Lower lobe of right lung (tissue), 2 donors: ENCODE measurements around the gene WFDC9. TPM values are rescaled to one million over a fixed set of nuclear protein-coding genes. Genes with fewer than 3 reads are reported as not detected.

Source experiments
- ATAC-seq, 2 donors: fragments of 200-7000 bp; cut with Tn5 transposase; one replicate each; pipeline ENCODE4 v1.9.1; 2020 to 2022; ENCODE audit warnings: mild to moderate bottlenecking in 2 of 2, moderate library complexity in 2 of 2
- DNase-seq: peaks from one replicate; pipeline ENCODE4 v3.0.0-alpha.2; 2020
- H3K27ac ChIP-seq: fragments of 200-600 bp; one replicate; pipeline ENCODE4 v1.8.0; 2022
- H3K27me3 ChIP-seq: fragments of 200-600 bp; one replicate; pipeline ENCODE4 v1.8.0; 2022; ENCODE audit warnings: low read depth
- H3K36me3 ChIP-seq: fragments of 200-600 bp; one replicate; pipeline ENCODE4 v1.8.0; 2022; ENCODE audit warnings: mild to moderate bottlenecking
- H3K4me1 ChIP-seq: fragments of 200-600 bp; one replicate; pipeline ENCODE4 v1.8.0; 2022
- H3K4me3 ChIP-seq: fragments of 200-600 bp; one replicate; pipeline ENCODE4 v1.8.0; 2022; ENCODE audit warnings: mild to moderate bottlenecking
- H3K9me3 ChIP-seq: fragments of 200-600 bp; one replicate; pipeline ENCODE4 v1.8.0; 2022
- intact Hi-C: fragments of 100-400 bp; cut with DNase I; formaldehyde crosslinking; loops from one replicate; pipeline ENCODE4 v1.11.0; 2022
- total RNA-seq: library from RNA; stranded (reverse); fragmentation: NEBNext Ultra II Directional; extraction: Animal tissue kit (Norgen Biotek cat#: 25700); gene quantifications from one replicate; pipeline ENCODE4 v1.2.1, GENCODE V29; 2021
- TF ChIP-seq, protein P1 (sequence below): fragments of 200-600 bp; IDR thresholded peaks from one replicate; pipeline ENCODE4 v1.8.0; 2022; ENCODE audit warnings: antibody characterized with exemption, mild to moderate bottlenecking
- donor health status: DM: no; HTN: yes; CAD: no; lungs with severe emphysema.

The WFDC9 gene
- total RNA-seq, 1 donor from 2014 or later, result not detected

DNA sequence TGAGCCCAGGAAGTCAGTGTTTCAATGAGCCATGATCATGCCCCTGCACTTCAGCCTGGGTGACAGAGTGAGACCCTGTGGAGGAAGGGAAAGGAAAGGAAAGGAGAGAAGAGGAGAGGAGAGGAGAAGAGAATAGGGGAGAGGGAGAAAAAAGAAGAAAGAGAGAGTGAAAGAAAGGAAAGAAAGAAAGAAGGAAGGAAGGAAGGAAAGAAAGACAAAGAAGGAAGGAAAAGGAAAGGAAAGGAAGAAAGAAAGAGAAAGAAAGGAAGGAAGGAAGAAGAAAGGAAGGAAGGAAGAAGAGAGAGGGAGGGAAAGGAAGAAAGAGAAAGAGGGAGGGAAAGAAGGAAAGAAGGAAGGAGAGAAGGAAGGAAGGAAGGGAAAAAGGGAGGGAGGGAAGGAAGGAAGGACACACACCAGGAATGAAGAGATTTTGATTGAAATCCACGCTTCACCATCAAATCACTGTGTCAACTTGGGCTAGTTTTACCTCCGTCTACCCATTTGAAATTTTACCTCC is 66.3 kb downstream of the WFDC9 start:
- no peak for ATAC-seq
- H3K27me3 ChIP-seq, result no peaks in the 10 kb centered on the region
- intact Hi-C loops, result no loop called here
- TF ChIP-seq, protein P1, sequence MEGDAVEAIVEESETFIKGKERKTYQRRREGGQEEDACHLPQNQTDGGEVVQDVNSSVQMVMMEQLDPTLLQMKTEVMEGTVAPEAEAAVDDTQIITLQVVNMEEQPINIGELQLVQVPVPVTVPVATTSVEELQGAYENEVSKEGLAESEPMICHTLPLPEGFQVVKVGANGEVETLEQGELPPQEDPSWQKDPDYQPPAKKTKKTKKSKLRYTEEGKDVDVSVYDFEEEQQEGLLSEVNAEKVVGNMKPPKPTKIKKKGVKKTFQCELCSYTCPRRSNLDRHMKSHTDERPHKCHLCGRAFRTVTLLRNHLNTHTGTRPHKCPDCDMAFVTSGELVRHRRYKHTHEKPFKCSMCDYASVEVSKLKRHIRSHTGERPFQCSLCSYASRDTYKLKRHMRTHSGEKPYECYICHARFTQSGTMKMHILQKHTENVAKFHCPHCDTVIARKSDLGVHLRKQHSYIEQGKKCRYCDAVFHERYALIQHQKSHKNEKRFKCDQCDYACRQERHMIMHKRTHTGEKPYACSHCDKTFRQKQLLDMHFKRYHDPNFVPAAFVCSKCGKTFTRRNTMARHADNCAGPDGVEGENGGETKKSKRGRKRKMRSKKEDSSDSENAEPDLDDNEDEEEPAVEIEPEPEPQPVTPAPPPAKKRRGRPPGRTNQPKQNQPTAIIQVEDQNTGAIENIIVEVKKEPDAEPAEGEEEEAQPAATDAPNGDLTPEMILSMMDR, result no peak
- H3K36me3 ChIP-seq, result no peaks in the 10 kb centered on the region
- no peak overlapping the region for H3K4me3 ChIP-seq
- no peak for DNase-seq
- no peak overlapping the region for H3K27ac ChIP-seq
- no peaks in the 10 kb centered on the region for H3K9me3 ChIP-seq
- H3K4me1 ChIP-seq, result no peaks in the 10 kb centered on the region

Other genes with a start within 250 kb of the WFDC9 start
- gene DBNDD2, start 223.0 kb downstream of the WFDC9 start, total RNA-seq, result 82.2 TPM
- gene PIGT, start 215.1 kb downstream of the WFDC9 start, total RNA-seq, result 78.7 TPM
- 172 TPM for gene WFDC2, start 161.5 kb downstream of the WFDC9 start, total RNA-seq
- not detected for gene SPINT3, start 115.7 kb downstream of the WFDC9 start, total RNA-seq
- gene WFDC6, start 91.8 kb downstream of the WFDC9 start, total RNA-seq, result not detected
- 0.38 TPM for gene EPPIN, start 83.9 kb downstream of the WFDC9 start, total RNA-seq
- not detected for gene WFDC8, start 52.0 kb downstream of the WFDC9 start, total RNA-seq
- not detected for gene WFDC10A, start 1.5 kb downstream of the WFDC9 start, total RNA-seq
- gene WFDC11, start 39.0 kb upstream of the WFDC9 start, total RNA-seq, result not detected
- not detected for gene WFDC13, start 70.8 kb upstream of the WFDC9 start, total RNA-seq
- 1.2 TPM for gene WFDC10B, start 73.7 kb upstream of the WFDC9 start, total RNA-seq
- gene SPINT4, start 91.1 kb upstream of the WFDC9 start, total RNA-seq, result not detected
- gene WFDC3, start 160.6 kb upstream of the WFDC9 start, total RNA-seq, result 3.4 TPM
- gene DNTTIP1, start 160.7 kb upstream of the WFDC9 start, total RNA-seq, result 30.8 TPM
- 3.5 TPM for gene UBE2C, start 181.4 kb upstream of the WFDC9 start, total RNA-seq
- gene TNNC2, start 196.0 kb upstream of the WFDC9 start, total RNA-seq, result not detected
- 24.1 TPM for gene SNX21, start 202.5 kb upstream of the WFDC9 start, total RNA-seq
- gene ACOT8, start 226.1 kb upstream of the WFDC9 start, total RNA-seq, result 25.6 TPM
- 3.0 TPM for gene ZSWIM3, start 226.3 kb upstream of the WFDC9 start, total RNA-seq
- gene ZSWIM1, start 249.9 kb upstream of the WFDC9 start, total RNA-seq, result 9.6 TPM